ENCODE data around the gene SPR.
"Not testable (repeated sequence)": the region's sequence is repeated elsewhere in the genome, so short reads cannot be mapped to it uniquely, and the experiment has no call there.

Gene SPR

GRCh38 chr2:72889991-72890390, 2.8 kb downstream of the SPR start:
- no peak for DNase-seq (ENCODE audit: low spot score)

GRCh38 chr2:72891091-72891818, 4.0 kb downstream of the SPR start:
- DNase-seq (ENCODE audit: low spot score) = no peak

GRCh38 chr2:72892506-72893173, 5.4 kb downstream of the SPR start:
- DNase-seq (ENCODE audit: low spot score) = peak; percentile 74

- peak; percentile 49 for DNase-seq (ENCODE audit: low spot score)
Measured at GRCh38 chr2:72893594-72894319, 6.5 kb downstream of the SPR start.

- no peak for DNase-seq (ENCODE audit: low spot score)
Measured at GRCh38 chr2:72894514-72894913, 7.3 kb downstream of the SPR start.

GRCh38 chr2:72895154-72895553, 7.9 kb downstream of the SPR start:
- DNase-seq (ENCODE audit: low spot score) = no peak

- no peak for DNase-seq (ENCODE audit: low spot score)
Measured at GRCh38 chr2:72895759-72896281, 8.6 kb downstream of the SPR start.

- no peak for DNase-seq (ENCODE audit: low spot score)
Measured at GRCh38 chr2:72896446-72896845, 9.2 kb downstream of the SPR start.

- DNase-seq (ENCODE audit: low spot score) = no peak
Measured at GRCh38 chr2:72897785-72898584, 10.8 kb downstream of the SPR start.

- no peak for DNase-seq (ENCODE audit: low spot score)
Measured at GRCh38 chr2:72898585-72898906, 11.3 kb downstream of the SPR start.

- DNase-seq (ENCODE audit: low spot score) = no peak
Measured at GRCh38 chr2:72900191-72900825, 13.1 kb downstream of the SPR start.

- no peak for DNase-seq (ENCODE audit: low spot score)
Measured at GRCh38 chr2:72901426-72901825, 14.2 kb downstream of the SPR start.

- not testable (repeated sequence) for DNase-seq (ENCODE audit: low spot score)
Measured at GRCh38 chr2:72907369-72907768, 20.2 kb downstream of the SPR start.

GRCh38 chr2:72908741-72909140, 21.5 kb downstream of the SPR start:
- DNase-seq (ENCODE audit: low spot score) = no peak

- no peak for DNase-seq (ENCODE audit: low spot score)
Measured at GRCh38 chr2:72911256-72911655, 24.0 kb downstream of the SPR start.

GRCh38 chr2:72913486-72914205, 26.4 kb downstream of the SPR start:
- DNase-seq (ENCODE audit: low spot score) = peak; percentile 34

GRCh38 chr2:72914206-72914559, 27.0 kb downstream of the SPR start:
- DNase-seq (ENCODE audit: low spot score) = no peak

GRCh38 chr2:72914589-72915319, 27.5 kb downstream of the SPR start:
- no peak for DNase-seq (ENCODE audit: low spot score)

GRCh38 chr2:72915320-72915906, 28.2 kb downstream of the SPR start:
- no peak for DNase-seq (ENCODE audit: low spot score)

Measured in SW480 (cell line).